HepG2 (cell line): Measurements from ENCODE around the gene THOC6. TPM values are rescaled to one million over a fixed set of nuclear protein-coding genes. Genes with fewer than 3 reads are reported as not detected.

Experiments used
- FOSL2 ChIP-seq: sonication (generic); formaldehyde crosslinking; IDR thresholded peaks from 2 replicates; pipeline ENCODE4 v1.4.0; 2020; ENCODE audit warnings: missing genetic modification reagents
- FOXA1 ChIP-seq, 2 experiments: fragments of 450-650 bp in 1 of 2; sonication (generic) in 1 of 2; formaldehyde crosslinking in 1 of 2; IDR thresholded peaks; 2 replicates each; pipeline versions ENCODE4 v1.4.0 to v1.6.1; 2016 to 2020; ENCODE audit warnings: missing genetic modification reagents in 1 of 2
- HDAC1 ChIP-seq: sonication (generic); formaldehyde crosslinking; IDR thresholded peaks from 2 replicates; pipeline ENCODE4 v1.5.1; 2020; ENCODE audit warnings: mild to moderate bottlenecking, missing genetic modification reagents
- NKX3-1 ChIP-seq: sonication (generic); formaldehyde crosslinking; IDR thresholded peaks from 2 replicates; pipeline ENCODE4 v1.5.0; 2020; ENCODE audit warnings: missing genetic modification reagents
- PHB2 ChIP-seq: fragments of 450-650 bp; IDR thresholded peaks from 2 replicates; pipeline ENCODE4 v1.6.1; 2018; ENCODE audit not compliant: partially characterized antibody
- POLR2AphosphoS5 ChIP-seq: IDR thresholded peaks from 2 replicates; pipeline ENCODE4 v1.6.1; 2012; ENCODE audit warnings: low read depth, low read length
- SCMH1 ChIP-seq: sonication (generic); formaldehyde crosslinking; IDR thresholded peaks from 2 replicates; pipeline ENCODE4 v1.9.0; 2021; ENCODE audit warnings: missing genetic modification reagents, mild to moderate bottlenecking, borderline replicate concordance
- SIN3B ChIP-seq: fragments of 150-350 bp; IDR thresholded peaks from 2 replicates; pipeline ENCODE4 v1.6.1; 2014; ENCODE audit warnings: low read length
- STAG1 ChIP-seq: sonication (generic); formaldehyde crosslinking; IDR thresholded peaks from 2 replicates; pipeline ENCODE4 v1.4.0; 2020; ENCODE audit warnings: missing genetic modification reagents
- ZBTB33 ChIP-seq: sonication (generic); formaldehyde crosslinking; IDR thresholded peaks from 2 replicates; pipeline ENCODE4 v1.4.0; 2020; ENCODE audit warnings: missing genetic modification reagents
- ZBTB40 ChIP-seq, 2 experiments: fragments of 450-650 bp in 1 of 2; sonication (generic) in 1 of 2; formaldehyde crosslinking in 1 of 2; IDR thresholded peaks; 2 replicates each; pipeline versions ENCODE4 v1.6.1 to v1.8.0; 2016 to 2022; ENCODE audit warnings: antibody characterized with exemption in 1 of 2, mild to moderate bottlenecking in 1 of 2, missing genetic modification reagents in 1 of 2
- ZNF124 ChIP-seq: sonication (generic); formaldehyde crosslinking; IDR thresholded peaks from 2 replicates; pipeline ENCODE4 v1.4.0; 2020; ENCODE audit warnings: missing genetic modification reagents
- ZNF335 ChIP-seq: sonication (generic); formaldehyde crosslinking; IDR thresholded peaks from 2 replicates; pipeline ENCODE4 v1.4.0; 2020; ENCODE audit warnings: missing genetic modification reagents
- ZNF33B ChIP-seq: sonication (generic); formaldehyde crosslinking; IDR thresholded peaks from 2 replicates; pipeline ENCODE4 v1.5.1; 2020; ENCODE audit warnings: mild to moderate bottlenecking, missing genetic modification reagents
- ZNF556 ChIP-seq: sonication (generic); formaldehyde crosslinking; IDR thresholded peaks from 2 replicates; pipeline ENCODE4 v1.4.0; 2020; ENCODE audit warnings: mild to moderate bottlenecking, missing genetic modification reagents, borderline replicate concordance
- ZNF652 ChIP-seq: IDR thresholded peaks from 2 replicates; pipeline ENCODE4 v1.6.1; 2016; ENCODE audit warnings: low read depth, borderline replicate concordance
- ZNF780A ChIP-seq: sonication (generic); formaldehyde crosslinking; IDR thresholded peaks from 2 replicates; pipeline ENCODE4 v1.8.0; 2022; ENCODE audit warnings: mild to moderate bottlenecking, missing genetic modification reagents, moderate library complexity
- polyA plus RNA-seq, 8 experiments: library from polyadenylated mRNA; depleted of rRNA in 3 of 8; stranded (reverse) in 7 of 8; unstranded in 1 of 8; fragments of >200 nt; fragmentation: Illumina TruSeq in 4 of 8; extraction: Trizol in 4 of 8; gene quantifications; 2 replicates each; pipeline versions ENCODE4 v1.2.1 to v1.2.3, GENCODE V29; 2011 to 2016; ENCODE audit warnings: low read depth in 4 of 8, missing spikeins in 1 of 8, mixed read lengths in 1 of 8; ENCODE audit not compliant: insufficient read depth in 1 of 8
- total RNA-seq, 5 experiments: library from RNA; depleted of rRNA; stranded (reverse); fragments of >200 nt; fragmentation: Illumina TruSeq; extraction: Trizol; gene quantifications; 2 replicates each; pipeline ENCODE4 v1.2.3, GENCODE V29; 2016; ENCODE audit warnings: low read depth in 1 of 5

The THOC6 gene
- total and polyA plus RNA-seq, 2 of the 13 experiments (the other 11 are each of a cell fraction or from before 2014, with no cell fraction given), result 32.1 to 37.0 TPM

GRCh38 chr16:3017794-3018506 lies 5.9 kb upstream of the THOC6 start, which contains the start of gene CLDN6 (continued):
- TF ChIP-seq ZBTB40 (IDR thresholded peaks at IDR 0.05) (no peak), ZBTB40 (CRISPR knock-in tag; IDR thresholded peaks at IDR 0.05) (no peak), NKX3-1 (CRISPR knock-in tag) (no peak), ZNF124 (CRISPR knock-in tag) (no peak), SIN3B (no peak), ZNF33B (no peak), FOSL2 (CRISPR knock-in tag) (peak; percentile 33; the same call in 1 of the 2 replicates), ZNF335 (no peak; the same call in 1 of the 2 replicates), FOXA1 (IDR thresholded peaks at IDR 0.05) (no peak), FOXA1 (CRISPR knock-in tag; IDR thresholded peaks at IDR 0.05) (no peak), ZNF652 (CRISPR knock-in tag) (peak; percentile 62), POLR2AphosphoS5 (no peak), SCMH1 (no peak), HDAC1 (CRISPR knock-in tag) (peak; percentile 41; the same call in 1 of the 2 replicates), STAG1 (CRISPR knock-in tag) (peak; percentile 37; the same call in 1 of the 2 replicates), ZNF780A (CRISPR knock-in tag) (no peak), ZBTB33 (CRISPR knock-in tag) (peak; percentile 97), PHB2 (no peak), ZNF556 (CRISPR knock-in tag) (no peak)
